A549 (cell line): ENCODE measurements around the gene TM4SF18. TPM values are rescaled to one million over a fixed set of nuclear protein-coding genes. Genes with fewer than 3 reads are reported as not detected.

ENCODE experiments used
- ATAC-seq, 2 experiments: fragments of 200-7000 bp in 1 of 2; fragments of >200 bp in 1 of 2; cut with Nextera tagmentation in 1 of 2; cut with Tn5 transposase in 1 of 2; 3 replicates each; pipeline versions ENCODE4 v1.8.0 to v1.9.1; 2018 to 2020; ENCODE audit warnings: mild to moderate bottlenecking in 1 of 2, moderate library complexity in 1 of 2
- CTCF ChIA-PET: fragments of 300-600 bp; sonication (Branson Sonifier 250); formaldehyde crosslinking; extraction: SDS; loops from one replicate; lab custom pipeline; 2021; ENCODE audit warnings: antibody characterized with exemption, inconsistent platforms; lab: Yijun Ruan, JAX
- POLR2A ChIA-PET: fragments of 350-600 bp; formaldehyde crosslinking; extraction: SDS; loops from one replicate; lab custom pipeline; 2021; ENCODE audit warnings: antibody characterized with exemption, inconsistent platforms; lab: Yijun Ruan, JAX
- DNase-seq, 2 experiments: peaks; one replicate each; pipeline versions ENCODE4 v3.0.0 to v3.0.0-alpha.2; 2011 to 2016; ENCODE audit warnings: low read depth in 1 of 2, low spot score in 1 of 2
- FAIRE-seq: peaks from 2 replicates; lab custom pipeline; 2011; peaks lifted over from hg19 to GRCh38; lab: Jason Lieb, UNC
- H3K27ac ChIP-seq, 2 experiments: fragments of >200 bp; sonication (Bioruptor Twin); formaldehyde crosslinking; 3 replicates each; pipeline ENCODE4 v1.5.1; 2016 to 2017
- H3K4me1 ChIP-seq: fragments of >200 bp; sonication (Bioruptor Twin); formaldehyde crosslinking; 3 replicates; pipeline ENCODE4 v1.6.1; 2016
- H3K4me2 ChIP-seq: fragments of >200 bp; sonication (Bioruptor Twin); formaldehyde crosslinking; 3 replicates; pipeline ENCODE4 v1.6.1; 2016
- H3K4me3 ChIP-seq: fragments of >200 bp; sonication (Bioruptor Twin); formaldehyde crosslinking; 3 replicates; pipeline ENCODE4 v1.5.1; 2016
- H3K9me3 ChIP-seq: fragments of >200 bp; sonication (Bioruptor Twin); formaldehyde crosslinking; 3 replicates; pipeline ENCODE4 v1.6.1; 2016
- ATOH8 ChIP-seq: fragments of 250-450 bp; sonication (Bioruptor Pico); IDR thresholded peaks from 2 replicates; pipeline ENCODE4 v1.5.0; 2020; ENCODE audit warnings: low read depth, mild to moderate bottlenecking, moderate library complexity
- CBX8 ChIP-seq: fragments of 200-600 bp; sonication (generic); IDR thresholded peaks from 2 replicates; pipeline ENCODE4 v1.6.1; 2016
- FOSB ChIP-seq: fragments of 250-450 bp; sonication (Bioruptor Pico); IDR thresholded peaks from 2 replicates; pipeline ENCODE4 v1.5.0; 2020; ENCODE audit warnings: mild to moderate bottlenecking, moderate library complexity
- FOSL2 ChIP-seq, 2 experiments: fragments of 450-650 bp in 1 of 2; fragments of >200 bp in 1 of 2; sonication (Bioruptor Twin) in 1 of 2; formaldehyde crosslinking; IDR thresholded peaks; 2 replicates each; pipeline versions ENCODE4 v1.5.0 to v1.6.1; 2016 to 2020; ENCODE audit warnings: mild to moderate bottlenecking in 1 of 2, moderate library complexity in 1 of 2
- HDAC2 ChIP-seq: fragments of 200-600 bp; sonication (generic); IDR thresholded peaks from 2 replicates; pipeline ENCODE4 v1.6.1; 2016
- HOXA7 ChIP-seq: fragments of 250-450 bp; sonication (Bioruptor Pico); IDR thresholded peaks from 2 replicates; pipeline ENCODE4 v1.5.0; 2020; ENCODE audit warnings: mild to moderate bottlenecking, moderate library complexity
- JUN ChIP-seq, 2 experiments: fragments of >200 bp; sonication (Bioruptor Twin); formaldehyde crosslinking; IDR thresholded peaks; 2 replicates in 1 of 2; 3 replicates in 1 of 2; pipeline ENCODE4 v1.6.1; 2016 to 2017
- MAZ ChIP-seq: fragments of 150-350 bp; IDR thresholded peaks from 2 replicates; pipeline ENCODE4 v1.6.1; 2014; ENCODE audit warnings: antibody characterized with exemption, low read depth, low read length, borderline replicate concordance
- POLR2A ChIP-seq: IDR thresholded peaks from 2 replicates; pipeline ENCODE4 v1.6.1; 2012; ENCODE audit warnings: mild to moderate bottlenecking, low read length
- RARB ChIP-seq: fragments of 250-450 bp; sonication (Bioruptor Pico); IDR thresholded peaks from 2 replicates; pipeline ENCODE4 v1.8.0; 2021; ENCODE audit warnings: mild to moderate bottlenecking, moderate library complexity
- RCOR1 ChIP-seq: fragments of 150-350 bp; IDR thresholded peaks from 2 replicates; pipeline ENCODE4 v1.6.1; 2014; ENCODE audit warnings: antibody characterized with exemption, low read length, low read depth
- SMC3 ChIP-seq: fragments of >200 bp; sonication (Bioruptor Twin); formaldehyde crosslinking; IDR thresholded peaks from 3 replicates; pipeline ENCODE4 v1.6.1; 2018; ENCODE audit warnings: inconsistent platforms
- TP53 ChIP-seq: fragments of 250-450 bp; sonication (Bioruptor Pico); IDR thresholded peaks from 2 replicates; pipeline ENCODE4 v1.5.0; 2021; ENCODE audit warnings: mild to moderate bottlenecking, moderate library complexity
- ZC3H11A ChIP-seq: fragments of 450-650 bp; IDR thresholded peaks from 2 replicates; pipeline ENCODE4 v1.6.1; 2014; ENCODE audit warnings: antibody characterized with exemption, mild to moderate bottlenecking
- ZNF302 ChIP-seq: fragments of 250-450 bp; sonication (Bioruptor Pico); IDR thresholded peaks from 2 replicates; pipeline ENCODE4 v1.9.0; 2021; ENCODE audit warnings: inconsistent platforms, mild to moderate bottlenecking, moderate library complexity
- WGBS: methylation state at CpG from one replicate; pipeline ENCODE4 v1.1.6; 2017; ENCODE audit errors: missing lambda C conversion rate; 5-methylcytosine and 5-hydroxymethylcytosine counted together
- polyA plus RNA-seq, 4 experiments: library from polyadenylated mRNA; depleted of rRNA in 3 of 4; stranded (reverse); fragments of >200 nt; fragmentation: RNase III in 1 of 4; extraction: RNeasy Plus Mini Kit Qiagen cat#74134 plus additional on column Dnase treatment in 1 of 4; gene quantifications; 2 replicates in 3 of 4; 3 replicates in 1 of 4; pipeline ENCODE4 v1.2.3, GENCODE V29; 2011 to 2017
- TF ChIP-seq, protein P1 (sequence below): IDR thresholded peaks from 2 replicates; pipeline ENCODE4 v1.6.1; 2012; ENCODE audit warnings: low read depth, borderline replicate concordance
- TF ChIP-seq, protein P2 (sequence below): IDR thresholded peaks from 2 replicates; pipeline ENCODE4 v1.6.1; 2012
- TF ChIP-seq, protein P3 (sequence below): fragments of 200-600 bp; sonication (generic); IDR thresholded peaks from 2 replicates; pipeline ENCODE4 v1.6.1; 2016; ENCODE audit warnings: antibody characterized with exemption, mild to moderate bottlenecking, moderate library complexity
- TF ChIP-seq, protein P4 (sequence below): fragments of 250-450 bp; sonication (Bioruptor Pico); IDR thresholded peaks from 2 replicates; pipeline ENCODE4 v1.5.0; 2021; ENCODE audit warnings: mild to moderate bottlenecking, moderate library complexity, borderline replicate concordance
- TF ChIP-seq, protein P5 (sequence below): fragments of 150-350 bp; IDR thresholded peaks from 2 replicates; pipeline ENCODE4 v1.6.1; 2014; ENCODE audit warnings: low read depth, mild to moderate bottlenecking, low read length

TM4SF18 gene
- polyA plus RNA-seq, 2 of the 4 experiments (the other 2 are of a cell fraction): 51.3 to 99.8 TPM

- ChIA-PET POLR2A (no interaction called here), CTCF (interaction anchor here (0.5 to 5.2 kb wide), 15 partner anchors 7 to 326 kb away, joined by 3 to 49 read pairs (median 4); partner anchors contain the start of gene TM4SF18)
- TF ChIP-seq TP53 (no peak), HOXA7 (CRISPR knock-in tag) (no peak), POLR2A (no peak), ATOH8 (CRISPR knock-in tag) (no peak), HDAC2 (no peak)
- TF ChIP-seq, protein P1, sequence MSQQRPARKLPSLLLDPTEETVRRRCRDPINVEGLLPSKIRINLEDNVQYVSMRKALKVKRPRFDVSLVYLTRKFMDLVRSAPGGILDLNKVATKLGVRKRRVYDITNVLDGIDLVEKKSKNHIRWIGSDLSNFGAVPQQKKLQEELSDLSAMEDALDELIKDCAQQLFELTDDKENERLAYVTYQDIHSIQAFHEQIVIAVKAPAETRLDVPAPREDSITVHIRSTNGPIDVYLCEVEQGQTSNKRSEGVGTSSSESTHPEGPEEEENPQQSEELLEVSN: no peak
- TF ChIP-seq, protein P2, sequence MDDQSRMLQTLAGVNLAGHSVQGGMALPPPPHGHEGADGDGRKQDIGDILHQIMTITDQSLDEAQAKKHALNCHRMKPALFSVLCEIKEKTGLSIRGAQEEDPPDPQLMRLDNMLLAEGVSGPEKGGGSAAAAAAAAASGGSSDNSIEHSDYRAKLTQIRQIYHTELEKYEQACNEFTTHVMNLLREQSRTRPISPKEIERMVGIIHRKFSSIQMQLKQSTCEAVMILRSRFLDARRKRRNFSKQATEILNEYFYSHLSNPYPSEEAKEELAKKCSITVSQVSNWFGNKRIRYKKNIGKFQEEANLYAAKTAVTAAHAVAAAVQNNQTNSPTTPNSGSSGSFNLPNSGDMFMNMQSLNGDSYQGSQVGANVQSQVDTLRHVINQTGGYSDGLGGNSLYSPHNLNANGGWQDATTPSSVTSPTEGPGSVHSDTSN: no peak
- TF ChIP-seq, protein P3, sequence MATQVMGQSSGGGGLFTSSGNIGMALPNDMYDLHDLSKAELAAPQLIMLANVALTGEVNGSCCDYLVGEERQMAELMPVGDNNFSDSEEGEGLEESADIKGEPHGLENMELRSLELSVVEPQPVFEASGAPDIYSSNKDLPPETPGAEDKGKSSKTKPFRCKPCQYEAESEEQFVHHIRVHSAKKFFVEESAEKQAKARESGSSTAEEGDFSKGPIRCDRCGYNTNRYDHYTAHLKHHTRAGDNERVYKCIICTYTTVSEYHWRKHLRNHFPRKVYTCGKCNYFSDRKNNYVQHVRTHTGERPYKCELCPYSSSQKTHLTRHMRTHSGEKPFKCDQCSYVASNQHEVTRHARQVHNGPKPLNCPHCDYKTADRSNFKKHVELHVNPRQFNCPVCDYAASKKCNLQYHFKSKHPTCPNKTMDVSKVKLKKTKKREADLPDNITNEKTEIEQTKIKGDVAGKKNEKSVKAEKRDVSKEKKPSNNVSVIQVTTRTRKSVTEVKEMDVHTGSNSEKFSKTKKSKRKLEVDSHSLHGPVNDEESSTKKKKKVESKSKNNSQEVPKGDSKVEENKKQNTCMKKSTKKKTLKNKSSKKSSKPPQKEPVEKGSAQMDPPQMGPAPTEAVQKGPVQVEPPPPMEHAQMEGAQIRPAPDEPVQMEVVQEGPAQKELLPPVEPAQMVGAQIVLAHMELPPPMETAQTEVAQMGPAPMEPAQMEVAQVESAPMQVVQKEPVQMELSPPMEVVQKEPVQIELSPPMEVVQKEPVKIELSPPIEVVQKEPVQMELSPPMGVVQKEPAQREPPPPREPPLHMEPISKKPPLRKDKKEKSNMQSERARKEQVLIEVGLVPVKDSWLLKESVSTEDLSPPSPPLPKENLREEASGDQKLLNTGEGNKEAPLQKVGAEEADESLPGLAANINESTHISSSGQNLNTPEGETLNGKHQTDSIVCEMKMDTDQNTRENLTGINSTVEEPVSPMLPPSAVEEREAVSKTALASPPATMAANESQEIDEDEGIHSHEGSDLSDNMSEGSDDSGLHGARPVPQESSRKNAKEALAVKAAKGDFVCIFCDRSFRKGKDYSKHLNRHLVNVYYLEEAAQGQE: no peak
- no peak overlapping the region for H3K4me3 ChIP-seq
- peaks cover 50% of the 10 kb centered on the region for H3K4me1 ChIP-seq
- peak overlapping the region in 1 of 2 experiments; percentile 61; a peak in 3 of 6 replicates for H3K27ac ChIP-seq
- H3K9me3 ChIP-seq: peaks cover under 1% of the 10 kb centered on the region; the same call in 1 of the 3 replicates
- DNase-seq (no peak), ATAC-seq (no peak), FAIRE-seq (no peak)
- H3K4me2 ChIP-seq: no peak overlapping the region
- 97% methylated on average over 2 of the region's 2 CpGs for WGBS
These were observed 52.6 kb downstream of the TM4SF18 start for GRCh38 chr3:149280671-149281349.

GRCh38 chr3:149278911-149279310 lies 54.5 kb downstream of the TM4SF18 start:
- ATAC-seq (no peak), FAIRE-seq (peak; percentile 46), DNase-seq (no peak)
- Histone ChIP-seq H3K4me1 (peaks cover 50% of the 10 kb centered on the region), H3K4me2 (peak overlapping the region; percentile 8; the same call in 1 of the 3 replicates), H3K27ac (peak overlapping the region; percentile 43 to 71), H3K9me3 (peaks cover 6% of the 10 kb centered on the region; the same call in 1 of the 3 replicates), H3K4me3 (no peak overlapping the region)
- ChIA-PET CTCF (interaction anchor here (1.0 to 5.2 kb wide), 9 partner anchors 14 to 330 kb away, joined by 3 to 49 read pairs (median 4); no protein-coding TSS in a partner anchor), POLR2A (no interaction called here)
- 2% methylated on average over 2 of the region's 2 CpGs for WGBS
- no peak for TF ChIP-seq ZC3H11A
- no peak for TF ChIP-seq SMC3
- TF ChIP-seq RARB (CRISPR knock-in tag): no peak
- TF ChIP-seq, protein P4, sequence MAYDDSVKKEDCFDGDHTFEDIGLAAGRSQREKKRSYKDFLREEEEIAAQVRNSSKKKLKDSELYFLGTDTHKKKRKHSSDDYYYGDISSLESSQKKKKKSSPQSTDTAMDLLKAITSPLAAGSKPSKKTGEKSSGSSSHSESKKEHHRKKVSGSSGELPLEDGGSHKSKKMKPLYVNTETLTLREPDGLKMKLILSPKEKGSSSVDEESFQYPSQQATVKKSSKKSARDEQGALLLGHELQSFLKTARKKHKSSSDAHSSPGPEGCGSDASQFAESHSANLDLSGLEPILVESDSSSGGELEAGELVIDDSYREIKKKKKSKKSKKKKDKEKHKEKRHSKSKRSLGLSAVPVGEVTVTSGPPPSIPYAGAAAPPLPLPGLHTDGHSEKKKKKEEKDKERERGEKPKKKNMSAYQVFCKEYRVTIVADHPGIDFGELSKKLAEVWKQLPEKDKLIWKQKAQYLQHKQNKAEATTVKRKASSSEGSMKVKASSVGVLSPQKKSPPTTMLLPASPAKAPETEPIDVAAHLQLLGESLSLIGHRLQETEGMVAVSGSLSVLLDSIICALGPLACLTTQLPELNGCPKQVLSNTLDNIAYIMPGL (CRISPR knock-in tag): no peak
- TF ChIP-seq ZNF302: no peak
- no peak for TF ChIP-seq ATOH8 (CRISPR knock-in tag)
- no peak for TF ChIP-seq RCOR1
- no peak for TF ChIP-seq MAZ
- no peak for TF ChIP-seq FOSB (CRISPR knock-in tag)
- TF ChIP-seq, protein P2: no peak
- TF ChIP-seq, protein P5, sequence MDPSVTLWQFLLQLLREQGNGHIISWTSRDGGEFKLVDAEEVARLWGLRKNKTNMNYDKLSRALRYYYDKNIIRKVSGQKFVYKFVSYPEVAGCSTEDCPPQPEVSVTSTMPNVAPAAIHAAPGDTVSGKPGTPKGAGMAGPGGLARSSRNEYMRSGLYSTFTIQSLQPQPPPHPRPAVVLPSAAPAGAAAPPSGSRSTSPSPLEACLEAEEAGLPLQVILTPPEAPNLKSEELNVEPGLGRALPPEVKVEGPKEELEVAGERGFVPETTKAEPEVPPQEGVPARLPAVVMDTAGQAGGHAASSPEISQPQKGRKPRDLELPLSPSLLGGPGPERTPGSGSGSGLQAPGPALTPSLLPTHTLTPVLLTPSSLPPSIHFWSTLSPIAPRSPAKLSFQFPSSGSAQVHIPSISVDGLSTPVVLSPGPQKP: no peak
- TF ChIP-seq FOSL2 (IDR thresholded peaks at IDR 0.05): no peak
- TF ChIP-seq FOSL2 (CRISPR knock-in tag; IDR thresholded peaks at IDR 0.05): no peak
- TF ChIP-seq CBX8: no peak
- no peak for TF ChIP-seq JUN (IDR thresholded peaks at IDR 0.05)
- no peak for TF ChIP-seq HDAC2
